ENCODE results near the gene FBXL15.

FBXL15 gene

GRCh38 chr10:102423372-102423968, 2.8 kb downstream of the FBXL15 start:
- Histone ChIP-seq H3K9me3 (no peaks in the 10 kb centered on the region), H3K27ac (peak overlapping the region in 1 of 2 donors; percentile 90), H3K4me1 (peaks cover 5 to 46% (median 35%) of the 10 kb centered on the region in 4 donors), H3K36me3 (peaks cover 0 to 32% (median 15%) of the 10 kb centered on the region in 3 donors), H3K4me3 (peak overlapping the region in 1 of 2 donors; percentile 71), H3K27me3 (peaks cover 0 to 5% of the 10 kb centered on the region in 2 donors)
- DNase-seq, result no peak
- no peak for TF ChIP-seq CTCF (IDR thresholded peaks at IDR 0.05)
- intact Hi-C loops (cut with DNase I; ENCODE audit: low total_unique reads), result no loop called here

- Histone ChIP-seq H3K27me3 (no peaks in the 10 kb centered on the region), H3K9me3 (no peaks in the 10 kb centered on the region), H3K4me1 (peaks cover 5 to 40% (median 29%) of the 10 kb centered on the region in 4 donors), H3K4me3 (no peak overlapping the region), H3K27ac (no peak overlapping the region), H3K36me3 (peaks cover 0 to 32% (median 15%) of the 10 kb centered on the region in 3 donors)
- intact Hi-C loops (cut with DNase I; ENCODE audit: low total_unique reads), result no loop called here
- TF ChIP-seq CTCF (IDR thresholded peaks at IDR 0.05), result no peak
- no peak for DNase-seq
Observed at GRCh38 chr10:102424145-102424544, 3.5 kb downstream of the FBXL15 start.

GRCh38 chr10:102424916-102425315, 4.3 kb downstream of the FBXL15 start:
- H3K4me1 ChIP-seq, result peaks cover under 1 to 32% (median 21%) of the 10 kb centered on the region in 4 donors
- DNase-seq, result no peak
- no peak overlapping the region for H3K4me3 ChIP-seq
- peaks cover 0 to 32% (median 15%) of the 10 kb centered on the region in 3 donors for H3K36me3 ChIP-seq
- no peak overlapping the region for H3K27ac ChIP-seq
- intact Hi-C loops (cut with DNase I; ENCODE audit: low total_unique reads), result no loop called here
- no peaks in the 10 kb centered on the region for H3K27me3 ChIP-seq
- H3K9me3 ChIP-seq, result no peaks in the 10 kb centered on the region
- no peak for TF ChIP-seq CTCF (IDR thresholded peaks at IDR 0.05)

- intact Hi-C loops (cut with DNase I; ENCODE audit: low total_unique reads), result no loop called here
- H3K36me3 ChIP-seq, result peaks cover 0 to 32% (median 15%) of the 10 kb centered on the region in 3 donors
- no peak for DNase-seq
- TF ChIP-seq CTCF (IDR thresholded peaks at IDR 0.05), result no peak
- no peaks in the 10 kb centered on the region for H3K27me3 ChIP-seq
- no peak overlapping the region for H3K27ac ChIP-seq
- no peak overlapping the region for H3K4me3 ChIP-seq
- no peaks in the 10 kb centered on the region for H3K9me3 ChIP-seq
- H3K4me1 ChIP-seq, result peaks cover 0 to 27% (median 17%) of the 10 kb centered on the region in 4 donors
Observed at GRCh38 chr10:102425444-102425843, 4.8 kb downstream of the FBXL15 start.

- H3K4me1 ChIP-seq, result peaks cover 0 to 30% (median 25%) of the 10 kb centered on the region in 4 donors
- intact Hi-C loops (cut with DNase I; ENCODE audit: low total_unique reads), result no loop called here
- H3K27ac ChIP-seq, result no peak overlapping the region
- no peak for DNase-seq
- H3K36me3 ChIP-seq, result peaks cover 0 to 32% (median 15%) of the 10 kb centered on the region in 3 donors
- no peak overlapping the region for H3K4me3 ChIP-seq
- TF ChIP-seq CTCF (IDR thresholded peaks at IDR 0.05), result no peak
- no peaks in the 10 kb centered on the region for H3K9me3 ChIP-seq
- no peaks in the 10 kb centered on the region for H3K27me3 ChIP-seq
Observed at GRCh38 chr10:102426803-102427287, 6.2 kb downstream of the FBXL15 start.

Data from tibial artery (tissue), 4 donors.